Measurements from ENCODE around the gene SGCD.

DNA sequence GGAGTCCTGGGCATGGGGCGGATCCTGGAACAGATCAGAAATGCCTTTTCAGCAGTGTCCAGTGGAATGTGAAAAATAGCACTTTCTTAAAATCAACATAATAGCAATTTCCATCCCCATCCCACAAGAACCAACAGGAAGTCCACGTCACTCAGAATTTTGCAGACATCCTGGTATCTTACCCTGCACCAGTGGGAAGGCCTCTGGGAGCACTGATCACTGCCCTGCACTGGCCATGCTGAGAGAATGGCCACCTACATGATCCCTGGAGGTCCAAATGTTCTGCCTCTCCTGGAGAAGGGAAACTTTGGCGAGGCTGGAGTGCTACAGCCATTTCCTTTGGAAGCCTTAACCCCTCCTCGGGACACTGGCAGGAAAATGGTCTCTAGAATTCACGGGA is 173.8 kb downstream of the SGCD start:
- TF ChIP-seq, protein P1, sequence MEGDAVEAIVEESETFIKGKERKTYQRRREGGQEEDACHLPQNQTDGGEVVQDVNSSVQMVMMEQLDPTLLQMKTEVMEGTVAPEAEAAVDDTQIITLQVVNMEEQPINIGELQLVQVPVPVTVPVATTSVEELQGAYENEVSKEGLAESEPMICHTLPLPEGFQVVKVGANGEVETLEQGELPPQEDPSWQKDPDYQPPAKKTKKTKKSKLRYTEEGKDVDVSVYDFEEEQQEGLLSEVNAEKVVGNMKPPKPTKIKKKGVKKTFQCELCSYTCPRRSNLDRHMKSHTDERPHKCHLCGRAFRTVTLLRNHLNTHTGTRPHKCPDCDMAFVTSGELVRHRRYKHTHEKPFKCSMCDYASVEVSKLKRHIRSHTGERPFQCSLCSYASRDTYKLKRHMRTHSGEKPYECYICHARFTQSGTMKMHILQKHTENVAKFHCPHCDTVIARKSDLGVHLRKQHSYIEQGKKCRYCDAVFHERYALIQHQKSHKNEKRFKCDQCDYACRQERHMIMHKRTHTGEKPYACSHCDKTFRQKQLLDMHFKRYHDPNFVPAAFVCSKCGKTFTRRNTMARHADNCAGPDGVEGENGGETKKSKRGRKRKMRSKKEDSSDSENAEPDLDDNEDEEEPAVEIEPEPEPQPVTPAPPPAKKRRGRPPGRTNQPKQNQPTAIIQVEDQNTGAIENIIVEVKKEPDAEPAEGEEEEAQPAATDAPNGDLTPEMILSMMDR (IDR thresholded peaks at IDR 0.05 in 2 of 3, conservative IDR thresholded peaks at IDR 0.05 in 1 of 3; ENCODE audit: borderline replicate concordance in 1 of 3, insufficient read depth in 1 of 3, low read depth in 2 of 3, low read length in 2 of 3): no peak
- TF ChIP-seq EZH2phosphoT487 (IDR thresholded peaks at IDR 0.05; ENCODE audit: borderline replicate concordance): no peak
- TF ChIP-seq, protein P2, sequence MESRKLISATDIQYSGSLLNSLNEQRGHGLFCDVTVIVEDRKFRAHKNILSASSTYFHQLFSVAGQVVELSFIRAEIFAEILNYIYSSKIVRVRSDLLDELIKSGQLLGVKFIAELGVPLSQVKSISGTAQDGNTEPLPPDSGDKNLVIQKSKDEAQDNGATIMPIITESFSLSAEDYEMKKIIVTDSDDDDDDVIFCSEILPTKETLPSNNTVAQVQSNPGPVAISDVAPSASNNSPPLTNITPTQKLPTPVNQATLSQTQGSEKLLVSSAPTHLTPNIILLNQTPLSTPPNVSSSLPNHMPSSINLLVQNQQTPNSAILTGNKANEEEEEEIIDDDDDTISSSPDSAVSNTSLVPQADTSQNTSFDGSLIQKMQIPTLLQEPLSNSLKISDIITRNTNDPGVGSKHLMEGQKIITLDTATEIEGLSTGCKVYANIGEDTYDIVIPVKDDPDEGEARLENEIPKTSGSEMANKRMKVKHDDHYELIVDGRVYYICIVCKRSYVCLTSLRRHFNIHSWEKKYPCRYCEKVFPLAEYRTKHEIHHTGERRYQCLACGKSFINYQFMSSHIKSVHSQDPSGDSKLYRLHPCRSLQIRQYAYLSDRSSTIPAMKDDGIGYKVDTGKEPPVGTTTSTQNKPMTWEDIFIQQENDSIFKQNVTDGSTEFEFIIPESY (IDR thresholded peaks at IDR 0.05; ENCODE audit: extremely low read depth, insufficient replicate concordance, low read length): no peak
- TF ChIP-seq, protein P3, sequence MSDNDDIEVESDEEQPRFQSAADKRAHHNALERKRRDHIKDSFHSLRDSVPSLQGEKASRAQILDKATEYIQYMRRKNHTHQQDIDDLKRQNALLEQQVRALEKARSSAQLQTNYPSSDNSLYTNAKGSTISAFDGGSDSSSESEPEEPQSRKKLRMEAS (IDR thresholded peaks at IDR 0.05): no peak
- no peak for TF ChIP-seq ZFX (IDR thresholded peaks at IDR 0.05)
- TF ChIP-seq EZH2 (IDR thresholded peaks at IDR 0.05): no peak
- TF ChIP-seq POLR2A (IDR thresholded peaks at IDR 0.05; ENCODE audit: borderline replicate concordance, extremely low read depth, insufficient read depth, insufficient read length): no peak
- TF ChIP-seq RAD21 (IDR thresholded peaks at IDR 0.05; ENCODE audit: low read depth): no peak
- no peak for TF ChIP-seq SP1 (IDR thresholded peaks at IDR 0.05; ENCODE audit: low read depth)
- no peak for TF ChIP-seq POLR2AphosphoS5 (IDR thresholded peaks at IDR 0.05; ENCODE audit: low read depth, low read length)
- TF ChIP-seq, protein P4, sequence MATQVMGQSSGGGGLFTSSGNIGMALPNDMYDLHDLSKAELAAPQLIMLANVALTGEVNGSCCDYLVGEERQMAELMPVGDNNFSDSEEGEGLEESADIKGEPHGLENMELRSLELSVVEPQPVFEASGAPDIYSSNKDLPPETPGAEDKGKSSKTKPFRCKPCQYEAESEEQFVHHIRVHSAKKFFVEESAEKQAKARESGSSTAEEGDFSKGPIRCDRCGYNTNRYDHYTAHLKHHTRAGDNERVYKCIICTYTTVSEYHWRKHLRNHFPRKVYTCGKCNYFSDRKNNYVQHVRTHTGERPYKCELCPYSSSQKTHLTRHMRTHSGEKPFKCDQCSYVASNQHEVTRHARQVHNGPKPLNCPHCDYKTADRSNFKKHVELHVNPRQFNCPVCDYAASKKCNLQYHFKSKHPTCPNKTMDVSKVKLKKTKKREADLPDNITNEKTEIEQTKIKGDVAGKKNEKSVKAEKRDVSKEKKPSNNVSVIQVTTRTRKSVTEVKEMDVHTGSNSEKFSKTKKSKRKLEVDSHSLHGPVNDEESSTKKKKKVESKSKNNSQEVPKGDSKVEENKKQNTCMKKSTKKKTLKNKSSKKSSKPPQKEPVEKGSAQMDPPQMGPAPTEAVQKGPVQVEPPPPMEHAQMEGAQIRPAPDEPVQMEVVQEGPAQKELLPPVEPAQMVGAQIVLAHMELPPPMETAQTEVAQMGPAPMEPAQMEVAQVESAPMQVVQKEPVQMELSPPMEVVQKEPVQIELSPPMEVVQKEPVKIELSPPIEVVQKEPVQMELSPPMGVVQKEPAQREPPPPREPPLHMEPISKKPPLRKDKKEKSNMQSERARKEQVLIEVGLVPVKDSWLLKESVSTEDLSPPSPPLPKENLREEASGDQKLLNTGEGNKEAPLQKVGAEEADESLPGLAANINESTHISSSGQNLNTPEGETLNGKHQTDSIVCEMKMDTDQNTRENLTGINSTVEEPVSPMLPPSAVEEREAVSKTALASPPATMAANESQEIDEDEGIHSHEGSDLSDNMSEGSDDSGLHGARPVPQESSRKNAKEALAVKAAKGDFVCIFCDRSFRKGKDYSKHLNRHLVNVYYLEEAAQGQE (IDR thresholded peaks at IDR 0.05; ENCODE audit: low read depth): no peak
- no peak for TF ChIP-seq EGR1 (IDR thresholded peaks at IDR 0.05; ENCODE audit: low read depth)
- TF ChIP-seq, protein P5, sequence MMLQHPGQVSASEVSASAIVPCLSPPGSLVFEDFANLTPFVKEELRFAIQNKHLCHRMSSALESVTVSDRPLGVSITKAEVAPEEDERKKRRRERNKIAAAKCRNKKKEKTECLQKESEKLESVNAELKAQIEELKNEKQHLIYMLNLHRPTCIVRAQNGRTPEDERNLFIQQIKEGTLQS (IDR thresholded peaks at IDR 0.05): no peak

Data from HCT116 (cell line).